Measurements from ENCODE around the gene TM7SF2. TPM values are rescaled to one million over a fixed set of nuclear protein-coding genes. Genes with fewer than 3 reads are reported as not detected.

The TM7SF2 gene
- total and polyA plus RNA-seq, 2 of the 13 experiments (the other 11 are each of a cell fraction or from before 2014, with no cell fraction given): 56.0 to 66.9 TPM

GRCh38 chr11:65121865-65122696 lies 10.4 kb downstream of the TM7SF2 start, which contains the start of the genes FAU and MRPL49 (continued):
- TF ChIP-seq ARID5B (CRISPR knock-in tag; IDR thresholded peaks at IDR 0.05): peak; percentile 32; the same call in 1 of the 2 replicates
- TF ChIP-seq GFI1 (CRISPR knock-in tag; IDR thresholded peaks at IDR 0.05; ENCODE audit: borderline replicate concordance): no peak
- no peak for TF ChIP-seq ZBTB34 (CRISPR knock-in tag; IDR thresholded peaks at IDR 0.05)
- TF ChIP-seq U2AF2 (IDR thresholded peaks at IDR 0.05; ENCODE audit: low read depth, low read length): no peak
- TF ChIP-seq NFATC3 (CRISPR knock-in tag; IDR thresholded peaks at IDR 0.05): no peak
- TF ChIP-seq ZNF362 (CRISPR knock-in tag; IDR thresholded peaks at IDR 0.05; ENCODE audit: borderline replicate concordance): 0 out of 2 replicates have a peak, but pooled peaks have one; percentile 13
- no peak for TF ChIP-seq THAP8 (CRISPR knock-in tag; IDR thresholded peaks at IDR 0.05; ENCODE audit: borderline replicate concordance)
- peak; percentile 75 for TF ChIP-seq GZF1 (CRISPR knock-in tag; IDR thresholded peaks at IDR 0.05)
- no peak for TF ChIP-seq HNRNPK (IDR thresholded peaks at IDR 0.05; ENCODE audit: low read depth, low read length, poor library complexity, severe bottlenecking)
- no peak for TF ChIP-seq ZNF20 (CRISPR knock-in tag; IDR thresholded peaks at IDR 0.05)
- TF ChIP-seq ELF1 (CRISPR knock-in tag; IDR thresholded peaks at IDR 0.05): peak; percentile 90
- TF ChIP-seq MED13 (CRISPR knock-in tag; IDR thresholded peaks at IDR 0.05): 0 out of 2 replicates have a peak, but pooled peaks have one; percentile 19
- peak; percentile 66; the same call in 1 of the 2 replicates for TF ChIP-seq POGZ (CRISPR knock-in tag; IDR thresholded peaks at IDR 0.05)
- 0 out of 2 replicates have a peak, but pooled peaks have one; percentile 11 for TF ChIP-seq ZNF644 (CRISPR knock-in tag; IDR thresholded peaks at IDR 0.05; ENCODE audit: low read depth)
- TF ChIP-seq ZNF33A (CRISPR knock-in tag; IDR thresholded peaks at IDR 0.05; ENCODE audit: borderline replicate concordance): no peak
- TF ChIP-seq USF2 (IDR thresholded peaks at IDR 0.05; ENCODE audit: low read depth, low read length): no peak
- peak; percentile 19; the same call in 1 of the 2 replicates for TF ChIP-seq USF2 (CRISPR knock-in tag; IDR thresholded peaks at IDR 0.05; ENCODE audit: borderline replicate concordance)
- TF ChIP-seq BHLHE40 (IDR thresholded peaks at IDR 0.05; ENCODE audit: low read length): peak; percentile 13; the same call in 1 of the 2 replicates
- no peak for TF ChIP-seq CENPX (CRISPR knock-in tag; IDR thresholded peaks at IDR 0.05)

Measured in HepG2 (cell line).